ENCODE measurements around the gene VWF. TPM values are rescaled to one million over a fixed set of nuclear protein-coding genes. Genes with fewer than 3 reads are reported as not detected.

The VWF gene
- total and polyA plus RNA-seq, 2 experiments from 2014 or later, result 0.42 to 0.56 TPM

GRCh38 chr12:5915511-5915910, 209.0 kb downstream of the VWF start:
- Mint-ChIP-seq H3K9me3 (no peaks in the 10 kb centered on the region; the same call in 2 of the 3 replicates), H3K27ac (no peak overlapping the region), H3K27me3 (ENCODE audit: insufficient read depth, low read depth, poor library complexity) (peaks cover 5% of the 10 kb centered on the region), H3K4me3 (no peak overlapping the region), H3K36me3 (ENCODE audit: low read depth) (0 out of 3 replicates have a peak, but pooled peaks cover 3% of the 10 kb centered on the region), H3K4me1 (no peaks in the 10 kb centered on the region; the same call in 2 of the 3 replicates)
- no peak overlapping the region for H3K4me3 ChIP-seq
- DNase-seq (ENCODE audit: low spot score) (no peak), ATAC-seq (no peak)
- no peaks in the 10 kb centered on the region for H3K9me2 ChIP-seq (ENCODE audit: insufficient read depth)
- H4K20me1 ChIP-seq (replicated peaks; ENCODE audit: insufficient read depth), result no peaks in the 10 kb centered on the region
- no peak overlapping the region for H2AFZ ChIP-seq
- no peaks in the 10 kb centered on the region for H3K79me2 ChIP-seq (replicated peaks; ENCODE audit: insufficient read depth)
- no peak for TF ChIP-seq JUNB (IDR thresholded peaks at IDR 0.05; ENCODE audit: unreplicated experiment)
- TF ChIP-seq STAT1 (IDR thresholded peaks at IDR 0.05; ENCODE audit: unreplicated experiment), result no peak
- no peak overlapping the region for H3K4me2 ChIP-seq
- no peaks in the 10 kb centered on the region for H3K27me3 ChIP-seq (ENCODE audit: insufficient read depth)
- no peak overlapping the region for H3K27ac ChIP-seq (ENCODE audit: low read depth)
- H3K36me3 ChIP-seq (ENCODE audit: insufficient read depth), result no peaks in the 10 kb centered on the region
- no peaks in the 10 kb centered on the region for H3K4me1 ChIP-seq (ENCODE audit: insufficient read depth)
- H3F3A ChIP-seq (replicated peaks; ENCODE audit: low read depth), result 0 out of 2 replicates have a peak, but pooled peaks cover 3% of the 10 kb centered on the region

- no peak overlapping the region for H3K27ac Mint-ChIP-seq
- peaks cover 4% of the 10 kb centered on the region for H3K27me3 Mint-ChIP-seq (ENCODE audit: insufficient read depth, low read depth, poor library complexity)
Observed at GRCh38 chr12:5914387-5915149, 209.9 kb downstream of the VWF start.

DNA sequence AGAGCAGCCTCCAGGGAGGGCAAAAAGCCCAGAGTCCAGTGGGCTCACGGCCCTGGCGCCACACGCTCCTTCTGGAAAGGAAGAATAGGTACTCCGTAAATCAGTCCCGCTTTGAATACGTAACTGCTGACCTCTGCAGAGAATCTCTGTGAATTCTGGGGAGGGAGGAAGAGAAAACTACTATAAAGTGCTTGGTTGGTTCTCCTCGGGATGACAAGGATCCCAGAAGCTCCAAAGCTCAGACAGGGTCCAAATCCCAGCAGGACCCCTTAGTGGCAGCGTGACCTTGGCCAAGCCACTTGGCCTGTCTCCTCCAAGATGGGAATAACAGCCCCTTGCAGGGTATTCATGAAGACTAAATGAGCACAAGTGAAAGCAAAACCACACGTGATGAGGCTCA, 211.1 kb downstream of the VWF start:
- H3K27me3 ChIP-seq (ENCODE audit: insufficient read depth), result no peaks in the 10 kb centered on the region
- H3K4me2 ChIP-seq, result no peak overlapping the region
- H3K36me3 ChIP-seq (ENCODE audit: insufficient read depth), result no peaks in the 10 kb centered on the region
- H3K4me1 Mint-ChIP-seq, result no peaks in the 10 kb centered on the region; the same call in 2 of the 3 replicates
- H3K4me3 Mint-ChIP-seq, result no peak overlapping the region
- no peaks in the 10 kb centered on the region for H3K36me3 Mint-ChIP-seq (ENCODE audit: low read depth)
- no peaks in the 10 kb centered on the region for H3K79me2 ChIP-seq (replicated peaks; ENCODE audit: insufficient read depth)
- peaks cover 4% of the 10 kb centered on the region for H3K27me3 Mint-ChIP-seq (ENCODE audit: insufficient read depth, low read depth, poor library complexity)
- 0 out of 2 replicates have a peak, but pooled peaks cover 3% of the 10 kb centered on the region for H3F3A ChIP-seq (replicated peaks; ENCODE audit: low read depth)
- DNase-seq (ENCODE audit: low spot score) (no peak), ATAC-seq (peak; percentile 32)
- no peak overlapping the region for H3K27ac Mint-ChIP-seq
- H2AFZ ChIP-seq, result no peak overlapping the region
- H4K20me1 ChIP-seq (replicated peaks; ENCODE audit: insufficient read depth), result no peaks in the 10 kb centered on the region
- no peaks in the 10 kb centered on the region for H3K4me1 ChIP-seq (ENCODE audit: insufficient read depth)
- no peak overlapping the region for H3K27ac ChIP-seq (ENCODE audit: low read depth)
- H3K4me3 ChIP-seq, result no peak overlapping the region
- H3K9me2 ChIP-seq (ENCODE audit: insufficient read depth), result no peaks in the 10 kb centered on the region
- no peaks in the 10 kb centered on the region; the same call in 2 of the 3 replicates for H3K9me3 Mint-ChIP-seq
- TF ChIP-seq ZNF331 (CRISPR knock-in tag; IDR thresholded peaks at IDR 0.05; ENCODE audit: low read depth), result no peak
- TF ChIP-seq, protein P1, sequence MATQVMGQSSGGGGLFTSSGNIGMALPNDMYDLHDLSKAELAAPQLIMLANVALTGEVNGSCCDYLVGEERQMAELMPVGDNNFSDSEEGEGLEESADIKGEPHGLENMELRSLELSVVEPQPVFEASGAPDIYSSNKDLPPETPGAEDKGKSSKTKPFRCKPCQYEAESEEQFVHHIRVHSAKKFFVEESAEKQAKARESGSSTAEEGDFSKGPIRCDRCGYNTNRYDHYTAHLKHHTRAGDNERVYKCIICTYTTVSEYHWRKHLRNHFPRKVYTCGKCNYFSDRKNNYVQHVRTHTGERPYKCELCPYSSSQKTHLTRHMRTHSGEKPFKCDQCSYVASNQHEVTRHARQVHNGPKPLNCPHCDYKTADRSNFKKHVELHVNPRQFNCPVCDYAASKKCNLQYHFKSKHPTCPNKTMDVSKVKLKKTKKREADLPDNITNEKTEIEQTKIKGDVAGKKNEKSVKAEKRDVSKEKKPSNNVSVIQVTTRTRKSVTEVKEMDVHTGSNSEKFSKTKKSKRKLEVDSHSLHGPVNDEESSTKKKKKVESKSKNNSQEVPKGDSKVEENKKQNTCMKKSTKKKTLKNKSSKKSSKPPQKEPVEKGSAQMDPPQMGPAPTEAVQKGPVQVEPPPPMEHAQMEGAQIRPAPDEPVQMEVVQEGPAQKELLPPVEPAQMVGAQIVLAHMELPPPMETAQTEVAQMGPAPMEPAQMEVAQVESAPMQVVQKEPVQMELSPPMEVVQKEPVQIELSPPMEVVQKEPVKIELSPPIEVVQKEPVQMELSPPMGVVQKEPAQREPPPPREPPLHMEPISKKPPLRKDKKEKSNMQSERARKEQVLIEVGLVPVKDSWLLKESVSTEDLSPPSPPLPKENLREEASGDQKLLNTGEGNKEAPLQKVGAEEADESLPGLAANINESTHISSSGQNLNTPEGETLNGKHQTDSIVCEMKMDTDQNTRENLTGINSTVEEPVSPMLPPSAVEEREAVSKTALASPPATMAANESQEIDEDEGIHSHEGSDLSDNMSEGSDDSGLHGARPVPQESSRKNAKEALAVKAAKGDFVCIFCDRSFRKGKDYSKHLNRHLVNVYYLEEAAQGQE (IDR thresholded peaks at IDR 0.05; ENCODE audit: unreplicated experiment), result no peak
- no peak for TF ChIP-seq ETS1 (IDR thresholded peaks at IDR 0.05)
- TF ChIP-seq POLR2AphosphoS5 (IDR thresholded peaks at IDR 0.05; ENCODE audit: low read depth), result no peak
- no peak for TF ChIP-seq JUNB (IDR thresholded peaks at IDR 0.05; ENCODE audit: unreplicated experiment)
- TF ChIP-seq NANOG (IDR thresholded peaks at IDR 0.05; ENCODE audit: borderline replicate concordance), result no peak
- no peak for TF ChIP-seq CREB1 (CRISPR knock-in tag; IDR thresholded peaks at IDR 0.05; ENCODE audit: low read depth)
- TF ChIP-seq EZH2 (IDR thresholded peaks at IDR 0.05; ENCODE audit: low read depth, unreplicated experiment), result no peak
- TF ChIP-seq STAT1 (IDR thresholded peaks at IDR 0.05; ENCODE audit: unreplicated experiment), result no peak
- TF ChIP-seq ZNF114 (CRISPR knock-in tag; IDR thresholded peaks at IDR 0.05), result no peak

More at GRCh38 chr12:5914387-5915149, 209.9 kb downstream of the VWF start:
- Histone ChIP-seq H3K4me1 (ENCODE audit: insufficient read depth) (no peaks in the 10 kb centered on the region), H3K4me2 (no peak overlapping the region), H3F3A (replicated peaks; ENCODE audit: low read depth) (0 out of 2 replicates have a peak, but pooled peaks cover 3% of the 10 kb centered on the region), H3K27me3 (ENCODE audit: insufficient read depth) (no peaks in the 10 kb centered on the region), H4K20me1 (replicated peaks; ENCODE audit: insufficient read depth) (no peaks in the 10 kb centered on the region), H2AFZ (no peak overlapping the region), H3K27ac (ENCODE audit: low read depth) (no peak overlapping the region), H3K4me3 (no peak overlapping the region), H3K79me2 (replicated peaks; ENCODE audit: insufficient read depth) (no peaks in the 10 kb centered on the region), H3K36me3 (ENCODE audit: insufficient read depth) (no peaks in the 10 kb centered on the region), H3K9me2 (ENCODE audit: insufficient read depth) (no peaks in the 10 kb centered on the region)
- H3K4me3 Mint-ChIP-seq, result no peak overlapping the region
- no peaks in the 10 kb centered on the region; the same call in 2 of the 3 replicates for H3K9me3 Mint-ChIP-seq
- H3K36me3 Mint-ChIP-seq (ENCODE audit: low read depth), result no peaks in the 10 kb centered on the region
- ATAC-seq (no peak), DNase-seq (ENCODE audit: low spot score) (no peak)
- TF ChIP-seq, protein P2, sequence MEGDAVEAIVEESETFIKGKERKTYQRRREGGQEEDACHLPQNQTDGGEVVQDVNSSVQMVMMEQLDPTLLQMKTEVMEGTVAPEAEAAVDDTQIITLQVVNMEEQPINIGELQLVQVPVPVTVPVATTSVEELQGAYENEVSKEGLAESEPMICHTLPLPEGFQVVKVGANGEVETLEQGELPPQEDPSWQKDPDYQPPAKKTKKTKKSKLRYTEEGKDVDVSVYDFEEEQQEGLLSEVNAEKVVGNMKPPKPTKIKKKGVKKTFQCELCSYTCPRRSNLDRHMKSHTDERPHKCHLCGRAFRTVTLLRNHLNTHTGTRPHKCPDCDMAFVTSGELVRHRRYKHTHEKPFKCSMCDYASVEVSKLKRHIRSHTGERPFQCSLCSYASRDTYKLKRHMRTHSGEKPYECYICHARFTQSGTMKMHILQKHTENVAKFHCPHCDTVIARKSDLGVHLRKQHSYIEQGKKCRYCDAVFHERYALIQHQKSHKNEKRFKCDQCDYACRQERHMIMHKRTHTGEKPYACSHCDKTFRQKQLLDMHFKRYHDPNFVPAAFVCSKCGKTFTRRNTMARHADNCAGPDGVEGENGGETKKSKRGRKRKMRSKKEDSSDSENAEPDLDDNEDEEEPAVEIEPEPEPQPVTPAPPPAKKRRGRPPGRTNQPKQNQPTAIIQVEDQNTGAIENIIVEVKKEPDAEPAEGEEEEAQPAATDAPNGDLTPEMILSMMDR (conservative IDR thresholded peaks at IDR 0.05; ENCODE audit: low read depth in 2 of 2), result no peak
- H3K4me1 Mint-ChIP-seq, result no peaks in the 10 kb centered on the region; the same call in 2 of the 3 replicates
